ENCODE measurements around the gene UCHL1.

GRCh38 chr4:41268721-41269517 lies 12.2 kb downstream of the UCHL1 start:
- TF ChIP-seq CTCF (IDR thresholded peaks at IDR 0.05) (no peak), POLR2AphosphoS5 (IDR thresholded peaks at IDR 0.05; ENCODE audit: low read depth, low read length) (no peak), REST (IDR thresholded peaks at IDR 0.05; ENCODE audit: insufficient read depth in 1 of 2, low read depth in 2 of 2, low read length in 1 of 2) (no peak)
